Peyer's patch (tissue), 4 donors: ENCODE measurements around the gene SLC38A2.
A peak's percentile ranks its signal among the peaks of the same experiment; 100 is the strongest.

Experiments
- POLR2A ChIP-seq, 2 donors: fragments of 450-650 bp; IDR thresholded peaks; one replicate each; pipeline ENCODE4 v1.5.1; 2017; ENCODE audit warnings: antibody characterized with exemption in 2 of 2, mild to moderate bottlenecking in 2 of 2, moderate library complexity in 2 of 2
- TF ChIP-seq, protein P1 (sequence below), 6 experiments: fragments of 450-650 bp in 4 of 6; fragments of 200-600 bp in 2 of 6; sonication (generic) in 1 of 6; IDR thresholded peaks; one replicate each; pipeline ENCODE4 v1.5.1; 2017 to 2019; ENCODE audit warnings: antibody characterized with exemption in 6 of 6, mild to moderate bottlenecking in 3 of 6, moderate library complexity in 1 of 6

DNA sequence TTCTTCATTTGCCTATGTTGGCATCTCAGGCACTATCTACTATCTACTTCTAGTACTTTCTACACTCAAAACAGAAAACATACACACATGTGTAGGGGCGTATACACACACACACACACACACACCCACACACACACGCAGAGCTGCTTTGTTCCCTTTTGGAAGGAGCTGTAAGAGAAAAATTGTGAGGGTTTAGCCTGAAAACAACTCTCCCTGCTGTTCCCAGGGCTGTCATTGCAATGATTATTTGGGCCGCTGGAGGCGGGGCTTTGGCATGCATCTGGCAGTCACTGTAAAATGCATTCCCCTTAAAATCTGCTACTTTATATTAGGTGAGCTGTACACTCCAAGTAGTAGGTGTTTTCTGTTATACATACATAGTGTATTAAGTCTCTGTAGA, 29.1 kb upstream of the SLC38A2 start:
- TF ChIP-seq, protein P1, sequence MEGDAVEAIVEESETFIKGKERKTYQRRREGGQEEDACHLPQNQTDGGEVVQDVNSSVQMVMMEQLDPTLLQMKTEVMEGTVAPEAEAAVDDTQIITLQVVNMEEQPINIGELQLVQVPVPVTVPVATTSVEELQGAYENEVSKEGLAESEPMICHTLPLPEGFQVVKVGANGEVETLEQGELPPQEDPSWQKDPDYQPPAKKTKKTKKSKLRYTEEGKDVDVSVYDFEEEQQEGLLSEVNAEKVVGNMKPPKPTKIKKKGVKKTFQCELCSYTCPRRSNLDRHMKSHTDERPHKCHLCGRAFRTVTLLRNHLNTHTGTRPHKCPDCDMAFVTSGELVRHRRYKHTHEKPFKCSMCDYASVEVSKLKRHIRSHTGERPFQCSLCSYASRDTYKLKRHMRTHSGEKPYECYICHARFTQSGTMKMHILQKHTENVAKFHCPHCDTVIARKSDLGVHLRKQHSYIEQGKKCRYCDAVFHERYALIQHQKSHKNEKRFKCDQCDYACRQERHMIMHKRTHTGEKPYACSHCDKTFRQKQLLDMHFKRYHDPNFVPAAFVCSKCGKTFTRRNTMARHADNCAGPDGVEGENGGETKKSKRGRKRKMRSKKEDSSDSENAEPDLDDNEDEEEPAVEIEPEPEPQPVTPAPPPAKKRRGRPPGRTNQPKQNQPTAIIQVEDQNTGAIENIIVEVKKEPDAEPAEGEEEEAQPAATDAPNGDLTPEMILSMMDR (IDR thresholded peaks at IDR 0.05): peak in 1 of 6 experiments; percentile 13
- no peak for TF ChIP-seq POLR2A (IDR thresholded peaks at IDR 0.05)
